Measurements from ENCODE around the gene TAF4.

TAF4 gene, protein sequence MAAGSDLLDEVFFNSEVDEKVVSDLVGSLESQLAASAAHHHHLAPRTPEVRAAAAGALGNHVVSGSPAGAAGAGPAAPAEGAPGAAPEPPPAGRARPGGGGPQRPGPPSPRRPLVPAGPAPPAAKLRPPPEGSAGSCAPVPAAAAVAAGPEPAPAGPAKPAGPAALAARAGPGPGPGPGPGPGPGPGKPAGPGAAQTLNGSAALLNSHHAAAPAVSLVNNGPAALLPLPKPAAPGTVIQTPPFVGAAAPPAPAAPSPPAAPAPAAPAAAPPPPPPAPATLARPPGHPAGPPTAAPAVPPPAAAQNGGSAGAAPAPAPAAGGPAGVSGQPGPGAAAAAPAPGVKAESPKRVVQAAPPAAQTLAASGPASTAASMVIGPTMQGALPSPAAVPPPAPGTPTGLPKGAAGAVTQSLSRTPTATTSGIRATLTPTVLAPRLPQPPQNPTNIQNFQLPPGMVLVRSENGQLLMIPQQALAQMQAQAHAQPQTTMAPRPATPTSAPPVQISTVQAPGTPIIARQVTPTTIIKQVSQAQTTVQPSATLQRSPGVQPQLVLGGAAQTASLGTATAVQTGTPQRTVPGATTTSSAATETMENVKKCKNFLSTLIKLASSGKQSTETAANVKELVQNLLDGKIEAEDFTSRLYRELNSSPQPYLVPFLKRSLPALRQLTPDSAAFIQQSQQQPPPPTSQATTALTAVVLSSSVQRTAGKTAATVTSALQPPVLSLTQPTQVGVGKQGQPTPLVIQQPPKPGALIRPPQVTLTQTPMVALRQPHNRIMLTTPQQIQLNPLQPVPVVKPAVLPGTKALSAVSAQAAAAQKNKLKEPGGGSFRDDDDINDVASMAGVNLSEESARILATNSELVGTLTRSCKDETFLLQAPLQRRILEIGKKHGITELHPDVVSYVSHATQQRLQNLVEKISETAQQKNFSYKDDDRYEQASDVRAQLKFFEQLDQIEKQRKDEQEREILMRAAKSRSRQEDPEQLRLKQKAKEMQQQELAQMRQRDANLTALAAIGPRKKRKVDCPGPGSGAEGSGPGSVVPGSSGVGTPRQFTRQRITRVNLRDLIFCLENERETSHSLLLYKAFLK

DNA sequence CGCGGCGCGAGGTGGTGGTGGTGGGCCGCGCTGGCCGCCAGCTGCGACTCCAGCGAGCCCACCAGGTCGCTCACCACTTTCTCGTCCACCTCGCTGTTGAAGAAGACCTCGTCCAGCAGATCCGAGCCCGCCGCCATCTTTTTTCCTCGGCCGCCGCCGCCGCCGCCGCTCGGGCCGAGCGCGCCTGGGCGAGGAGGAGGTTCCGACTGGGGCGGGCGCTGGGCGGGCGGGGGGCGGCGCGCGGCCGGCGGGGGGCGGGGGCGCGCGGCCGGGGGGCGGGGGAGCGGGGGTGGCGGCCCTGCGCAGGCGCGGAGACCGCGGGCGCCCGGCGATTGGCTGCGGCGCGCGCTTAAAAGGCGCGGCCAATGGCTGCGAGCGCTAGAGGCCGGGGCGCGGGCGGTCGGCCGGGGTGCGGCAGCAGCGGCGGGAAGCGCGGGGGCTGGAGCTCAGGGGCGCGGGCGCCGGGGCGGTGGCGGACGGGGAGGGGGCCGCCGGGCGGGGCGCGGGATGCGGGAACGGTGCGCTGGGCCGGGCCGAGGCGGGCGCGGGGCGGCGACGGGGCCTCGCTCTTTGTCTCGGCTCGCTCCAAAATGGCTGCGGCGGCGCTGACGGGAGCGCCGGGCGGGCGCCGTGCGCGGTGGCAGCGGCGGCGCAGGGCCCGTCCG lies at the start of gene TAF4:
Gene TAF4, minus strand, starts transcription at position 208 of the 665 bp plus-strand sequence. Its CDS starts 71 bp downstream, at position 137.
- Histone ChIP-seq H3K36me3 (ENCODE audit: insufficient read depth, low read depth, low read length) (peaks cover 23% of the 10 kb centered on the region), H3K9me3 (ENCODE audit: insufficient read depth, low read depth, low read length) (no peaks in the 10 kb centered on the region), H3K27me3 (ENCODE audit: insufficient read depth, low read length) (no peaks in the 10 kb centered on the region), H3K9ac (ENCODE audit: low read depth, low read length) (peak within 1 kb of the TSS; percentile 90; the same call in 1 of the 2 replicates), H3K4me3 (ENCODE audit: low read length) (peak within 1 kb of the TSS; percentile 86), H3K4me1 (ENCODE audit: insufficient read depth, low read length) (peaks cover 4% of the 10 kb centered on the region; the same call in 1 of the 2 replicates), H3K27ac (ENCODE audit: low read length) (peak within 1 kb of the TSS; percentile 94)

DNA sequence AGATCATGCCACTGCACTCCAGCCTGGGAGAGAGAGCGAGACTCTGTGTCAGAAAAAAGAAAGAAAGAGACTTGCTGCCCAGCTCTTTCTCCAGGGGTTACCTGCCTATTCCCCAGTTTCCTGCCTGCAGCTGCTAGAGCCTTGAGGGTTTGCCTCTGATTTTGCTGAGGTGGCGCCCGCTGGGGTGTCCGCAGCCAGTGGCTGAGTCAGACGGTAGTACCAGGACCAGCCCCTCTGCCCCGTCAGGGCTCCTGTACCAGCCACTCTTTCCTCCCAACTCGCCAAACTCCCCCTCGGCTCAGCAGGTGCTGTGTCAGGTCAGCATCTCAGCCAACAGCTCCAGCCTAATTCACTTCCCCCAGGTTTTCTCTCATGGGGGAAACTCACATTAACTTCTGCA lies 49.2 kb upstream of the TAF4 start:
- Histone ChIP-seq H3K27ac (ENCODE audit: low read length) (no peak overlapping the region), H3K9ac (ENCODE audit: low read depth, low read length) (no peak overlapping the region; the same call in 1 of the 2 replicates), H3K4me3 (ENCODE audit: low read length) (peak overlapping the region; percentile 26; the same call in 1 of the 2 replicates), H3K27me3 (ENCODE audit: insufficient read depth, low read length) (no peaks in the 10 kb centered on the region; the same call in none of the 2 replicates), H3K36me3 (ENCODE audit: insufficient read depth, low read depth, low read length) (no peaks in the 10 kb centered on the region), H3K9me3 (ENCODE audit: insufficient read depth, low read depth, low read length) (peaks cover 8% of the 10 kb centered on the region), H3K4me1 (ENCODE audit: insufficient read depth, low read length) (peaks cover 2% of the 10 kb centered on the region; the same call in 1 of the 2 replicates)

DNA sequence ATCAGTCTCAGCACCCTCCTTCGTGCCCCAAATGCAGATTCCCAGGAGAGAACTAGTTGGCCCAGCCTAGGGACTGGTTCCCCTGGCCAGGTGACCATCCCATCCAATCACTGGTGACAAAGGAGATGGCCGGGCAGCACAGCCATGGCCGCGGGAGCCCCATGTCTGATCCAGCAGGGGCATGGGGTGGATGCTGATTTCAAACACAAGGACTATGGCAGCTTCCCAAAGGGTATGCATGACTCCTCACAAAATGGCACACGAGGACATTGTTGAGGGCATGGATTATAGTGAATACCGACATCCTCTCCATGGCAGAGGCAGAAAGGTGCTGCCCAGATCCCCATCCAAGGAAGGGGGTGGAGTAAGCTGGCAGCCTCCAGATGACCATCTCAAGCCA lies 46.7 kb upstream of the TAF4 start:
- no peaks in the 10 kb centered on the region for H3K36me3 ChIP-seq (ENCODE audit: insufficient read depth, low read depth, low read length)
- H3K9ac ChIP-seq (ENCODE audit: low read depth, low read length): no peak overlapping the region
- H3K4me3 ChIP-seq (ENCODE audit: low read length): no peak overlapping the region
- peaks cover under 1% of the 10 kb centered on the region; the same call in 1 of the 2 replicates for H3K4me1 ChIP-seq (ENCODE audit: insufficient read depth, low read length)
- no peaks in the 10 kb centered on the region; the same call in 1 of the 2 replicates for H3K27me3 ChIP-seq (ENCODE audit: insufficient read depth, low read length)
- H3K27ac ChIP-seq (ENCODE audit: low read length): no peak overlapping the region
- H3K9me3 ChIP-seq (ENCODE audit: insufficient read depth, low read depth, low read length): peaks cover 26% of the 10 kb centered on the region

DNA sequence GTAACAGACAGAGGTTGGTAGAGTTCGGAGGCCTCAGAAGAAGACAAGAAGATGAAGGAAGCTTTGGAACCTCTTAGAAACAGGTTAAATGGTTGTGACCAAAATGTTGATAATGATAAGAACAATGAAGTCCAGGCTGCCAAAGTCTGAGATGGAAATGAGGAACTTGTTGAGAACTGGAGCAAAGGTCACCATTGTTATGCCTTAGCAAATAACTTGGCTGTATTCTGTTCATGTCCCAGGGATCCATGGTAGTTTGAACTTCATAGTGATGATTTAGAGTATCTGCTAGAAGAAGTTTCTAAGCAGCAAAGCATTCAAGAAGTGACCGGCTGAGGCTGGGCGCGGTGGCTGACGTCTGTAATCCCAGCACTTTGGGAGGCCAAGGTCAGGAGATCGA lies 45.5 kb upstream of the TAF4 start:
- Histone ChIP-seq H3K27me3 (ENCODE audit: insufficient read depth, low read length) (no peaks in the 10 kb centered on the region; the same call in 1 of the 2 replicates), H3K9ac (ENCODE audit: low read depth, low read length) (no peak overlapping the region), H3K36me3 (ENCODE audit: insufficient read depth, low read depth, low read length) (no peaks in the 10 kb centered on the region), H3K4me3 (ENCODE audit: low read length) (no peak overlapping the region), H3K27ac (ENCODE audit: low read length) (no peak overlapping the region), H3K9me3 (ENCODE audit: insufficient read depth, low read depth, low read length) (peaks cover 31% of the 10 kb centered on the region), H3K4me1 (ENCODE audit: insufficient read depth, low read length) (no peaks in the 10 kb centered on the region)

DNA sequence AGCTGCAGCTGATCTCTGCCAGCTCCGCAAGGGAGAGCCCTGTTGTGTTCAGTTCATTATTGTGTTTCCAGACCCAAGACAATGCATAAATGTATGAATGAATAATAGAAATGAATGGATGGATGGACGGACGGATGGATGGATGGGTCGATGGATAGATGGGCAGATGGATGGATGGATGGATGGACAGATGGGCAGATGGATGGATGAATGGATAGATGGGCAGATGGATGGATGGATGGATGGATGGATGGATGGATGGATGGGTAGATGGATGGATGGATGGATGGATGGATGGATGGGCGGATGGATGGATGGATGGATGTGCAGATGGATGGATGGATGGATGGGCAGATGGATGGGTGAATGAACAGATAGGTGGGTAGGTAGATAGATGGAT lies 39.9 kb upstream of the TAF4 start:
- peaks cover 27% of the 10 kb centered on the region for H3K9me3 ChIP-seq (ENCODE audit: insufficient read depth, low read depth, low read length)
- H3K36me3 ChIP-seq (ENCODE audit: insufficient read depth, low read depth, low read length): no peaks in the 10 kb centered on the region
- H3K9ac ChIP-seq (ENCODE audit: low read depth, low read length): no peak overlapping the region
- H3K4me1 ChIP-seq (ENCODE audit: insufficient read depth, low read length): no peaks in the 10 kb centered on the region
- H3K27me3 ChIP-seq (ENCODE audit: insufficient read depth, low read length): no peaks in the 10 kb centered on the region
- no peak overlapping the region for H3K27ac ChIP-seq (ENCODE audit: low read length)
- no peak overlapping the region for H3K4me3 ChIP-seq (ENCODE audit: low read length)

DNA sequence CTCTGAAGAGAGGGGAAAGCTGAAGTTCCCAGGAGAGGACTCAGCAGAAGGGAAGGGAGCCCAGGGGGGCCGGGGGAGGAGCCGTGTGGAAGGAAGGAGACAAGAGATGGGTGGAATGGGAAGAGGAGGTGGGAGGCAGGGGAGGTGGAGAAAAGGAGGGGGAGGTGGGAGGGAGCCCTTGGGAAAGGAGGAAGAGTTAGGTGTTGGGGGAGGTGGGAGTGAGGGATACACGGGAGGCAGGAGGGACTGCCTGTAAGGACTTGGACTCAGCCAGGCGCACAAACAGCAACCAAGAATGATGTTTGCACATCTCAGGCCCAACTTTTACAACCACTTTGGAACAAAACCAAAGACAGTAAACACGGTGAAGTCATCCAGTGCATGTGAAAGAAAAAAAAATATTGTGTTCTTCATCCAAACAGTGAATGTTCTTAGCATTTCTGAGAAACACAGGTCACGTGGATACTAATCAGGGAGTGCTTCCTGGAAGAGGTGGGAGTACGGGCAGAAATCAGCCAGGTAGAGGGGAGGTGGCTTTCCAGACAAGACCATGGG lies 39.2 kb upstream of the TAF4 start:
- Histone ChIP-seq H3K27me3 (ENCODE audit: insufficient read depth, low read length) (no peaks in the 10 kb centered on the region), H3K9ac (ENCODE audit: low read depth, low read length) (no peak overlapping the region), H3K9me3 (ENCODE audit: insufficient read depth, low read depth, low read length) (peaks cover 23% of the 10 kb centered on the region)

DNA sequence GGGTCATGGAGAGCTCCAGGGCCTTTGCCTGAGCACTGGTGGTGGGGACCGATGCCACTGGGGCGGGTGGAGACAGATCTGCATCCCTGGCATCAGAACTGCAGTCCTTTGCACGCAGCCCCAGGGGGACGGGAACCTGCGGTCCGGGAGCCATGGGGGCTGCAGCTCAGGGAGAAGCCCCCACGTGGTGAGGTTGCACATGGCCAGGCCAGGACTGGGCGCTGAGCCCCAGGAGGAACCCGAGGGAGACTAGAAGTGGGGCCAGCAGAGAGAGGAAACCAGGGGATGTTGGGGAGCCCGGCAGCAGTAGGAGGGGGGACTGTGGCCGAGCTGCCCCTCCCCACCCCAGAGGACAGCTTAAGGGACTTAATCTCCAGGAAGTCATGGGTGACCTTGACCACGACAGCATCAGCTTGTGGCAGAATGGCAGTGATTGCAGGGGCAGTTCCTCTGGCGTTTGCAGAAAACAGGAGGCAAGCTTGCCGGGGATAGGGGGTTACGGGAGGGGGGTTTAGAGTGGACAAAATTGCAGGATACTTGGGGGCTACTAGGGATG lies 38.6 kb upstream of the TAF4 start:
- Histone ChIP-seq H3K27me3 (ENCODE audit: insufficient read depth, low read length) (no peaks in the 10 kb centered on the region; the same call in 1 of the 2 replicates), H3K4me3 (ENCODE audit: low read length) (no peak overlapping the region), H3K4me1 (ENCODE audit: insufficient read depth, low read length) (no peaks in the 10 kb centered on the region), H3K9ac (ENCODE audit: low read depth, low read length) (no peak overlapping the region), H3K27ac (ENCODE audit: low read length) (no peak overlapping the region), H3K36me3 (ENCODE audit: insufficient read depth, low read depth, low read length) (no peaks in the 10 kb centered on the region), H3K9me3 (ENCODE audit: insufficient read depth, low read depth, low read length) (peaks cover 21% of the 10 kb centered on the region)

More for the DNA sequence above, 39.2 kb upstream of the TAF4 start:
- H3K4me1 ChIP-seq (ENCODE audit: insufficient read depth, low read length): no peaks in the 10 kb centered on the region
- H3K4me3 ChIP-seq (ENCODE audit: low read length): no peak overlapping the region
- H3K36me3 ChIP-seq (ENCODE audit: insufficient read depth, low read depth, low read length): no peaks in the 10 kb centered on the region
- H3K27ac ChIP-seq (ENCODE audit: low read length): no peak overlapping the region

DNA sequence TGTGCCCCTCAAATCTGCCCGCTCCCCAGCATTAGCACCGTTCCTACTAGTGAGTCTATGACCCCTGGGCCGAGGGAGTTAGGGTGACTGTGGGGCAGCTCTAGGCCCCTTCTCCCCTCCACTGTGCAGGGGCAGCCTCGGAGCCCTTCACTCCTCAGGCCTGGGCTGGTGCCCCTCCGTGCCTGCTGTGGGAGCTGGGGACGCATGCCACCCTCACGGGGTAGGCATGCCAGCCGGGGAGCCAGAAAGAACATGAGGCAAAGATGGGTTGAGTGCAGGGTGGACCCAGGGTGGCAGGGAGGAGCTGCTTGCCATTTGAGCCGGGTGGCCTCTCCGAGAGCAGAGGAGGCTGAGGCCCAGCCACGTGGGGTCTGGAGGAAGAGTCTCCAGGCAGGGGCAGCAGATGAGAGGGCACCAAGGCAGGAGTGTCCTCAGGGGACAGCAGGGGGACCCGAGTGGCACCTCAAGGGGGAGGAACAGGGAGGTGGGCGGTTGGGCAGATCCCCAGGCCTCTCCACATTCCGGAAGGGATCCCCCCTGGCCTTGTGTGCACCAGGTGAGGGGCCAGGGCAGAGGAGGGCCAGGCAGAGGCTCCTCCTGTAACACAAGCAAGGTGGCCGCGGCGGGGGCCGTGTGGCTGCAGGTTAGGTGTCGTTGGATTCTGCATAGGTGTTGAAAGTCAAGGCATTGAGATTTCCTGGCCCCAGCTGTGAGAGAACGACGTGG lies 38.0 kb upstream of the TAF4 start:
- H3K36me3 ChIP-seq (ENCODE audit: insufficient read depth, low read depth, low read length): no peaks in the 10 kb centered on the region
- H3K27ac ChIP-seq (ENCODE audit: low read length): no peak overlapping the region
- no peaks in the 10 kb centered on the region for H3K4me1 ChIP-seq (ENCODE audit: insufficient read depth, low read length)
- no peaks in the 10 kb centered on the region; the same call in 1 of the 2 replicates for H3K27me3 ChIP-seq (ENCODE audit: insufficient read depth, low read length)
- H3K4me3 ChIP-seq (ENCODE audit: low read length): no peak overlapping the region
- no peak overlapping the region for H3K9ac ChIP-seq (ENCODE audit: low read depth, low read length)
- peaks cover 16% of the 10 kb centered on the region for H3K9me3 ChIP-seq (ENCODE audit: insufficient read depth, low read depth, low read length)

DNA sequence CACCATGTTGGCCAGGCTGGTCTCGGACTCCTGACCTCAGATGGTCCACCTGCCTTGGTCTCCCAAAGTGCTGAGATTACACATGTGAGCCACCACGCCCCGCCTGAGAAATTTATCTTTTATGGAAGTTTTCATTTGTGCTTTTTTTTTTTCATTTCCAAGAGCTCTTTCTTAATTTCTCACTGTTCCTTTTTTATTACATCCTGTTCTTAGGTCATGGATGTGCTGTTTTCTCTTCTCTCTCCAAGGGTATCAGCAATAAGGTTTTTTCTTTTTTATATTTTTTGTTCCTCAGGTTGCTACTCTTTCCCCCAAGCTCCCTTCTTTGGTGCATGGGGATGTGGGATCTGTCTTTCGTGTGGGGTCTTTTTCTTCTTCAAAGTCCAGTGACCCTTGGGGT lies 35.4 kb upstream of the TAF4 start:
- H3K27me3 ChIP-seq (ENCODE audit: insufficient read depth, low read length): no peaks in the 10 kb centered on the region; the same call in 1 of the 2 replicates
- no peak overlapping the region for H3K27ac ChIP-seq (ENCODE audit: low read length)
- no peak overlapping the region for H3K4me3 ChIP-seq (ENCODE audit: low read length)
- no peak overlapping the region for H3K9ac ChIP-seq (ENCODE audit: low read depth, low read length)
- no peaks in the 10 kb centered on the region for H3K36me3 ChIP-seq (ENCODE audit: insufficient read depth, low read depth, low read length)
- no peaks in the 10 kb centered on the region; the same call in 1 of the 2 replicates for H3K9me3 ChIP-seq (ENCODE audit: insufficient read depth, low read depth, low read length)
- no peaks in the 10 kb centered on the region for H3K4me1 ChIP-seq (ENCODE audit: insufficient read depth, low read length)

DNA sequence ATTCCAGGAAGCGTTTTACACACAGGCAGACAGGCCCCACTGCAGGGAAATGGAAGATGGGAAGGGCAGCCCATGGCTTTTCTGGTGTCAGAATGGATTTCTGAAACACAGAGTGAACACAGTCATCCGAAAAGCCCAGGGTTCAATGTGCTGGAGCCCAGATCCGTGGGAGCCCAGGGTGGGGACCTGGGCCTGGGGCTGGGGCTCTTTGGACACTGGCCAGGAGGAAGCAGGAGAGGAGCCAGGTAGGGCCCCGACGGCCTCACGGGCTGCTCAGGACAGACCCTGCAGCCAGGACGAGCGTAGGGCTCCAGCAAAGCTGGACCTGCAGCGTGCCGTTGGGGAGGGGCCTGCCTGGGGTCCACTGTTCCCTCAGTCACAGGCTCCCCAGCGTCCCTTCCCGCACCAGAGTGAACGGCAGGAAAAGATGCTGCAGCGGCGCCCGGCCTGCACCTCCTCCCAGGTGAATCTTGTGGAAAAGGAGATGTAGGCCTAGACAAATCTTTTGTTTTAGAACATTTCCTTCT lies 32.3 kb upstream of the TAF4 start:
- H3K27me3 ChIP-seq (ENCODE audit: insufficient read depth, low read length): no peaks in the 10 kb centered on the region; the same call in 1 of the 2 replicates

More for the DNA sequence above, 32.3 kb upstream of the TAF4 start:
- Histone ChIP-seq H3K9ac (ENCODE audit: low read depth, low read length) (no peak overlapping the region), H3K9me3 (ENCODE audit: insufficient read depth, low read depth, low read length) (no peaks in the 10 kb centered on the region), H3K36me3 (ENCODE audit: insufficient read depth, low read depth, low read length) (no peaks in the 10 kb centered on the region), H3K4me1 (ENCODE audit: insufficient read depth, low read length) (no peaks in the 10 kb centered on the region), H3K4me3 (ENCODE audit: low read length) (no peak overlapping the region), H3K27ac (ENCODE audit: low read length) (no peak overlapping the region)

Data from iPS-20b (cell line).